Dermis lymphatic vessel endothelial cell (primary cell): Measurements from ENCODE around the gene MMP24. TPM values are rescaled to one million over a fixed set of nuclear protein-coding genes. Genes with fewer than 3 reads are reported as not detected.

Source experiments
- total RNA-seq: library from RNA; depleted of rRNA; stranded (reverse); fragments of >200 nt; gene quantifications from 2 replicates; pipeline ENCODE4 v1.2.1, GENCODE V29; 2014

Gene MMP24
- 0.09 and 0.11 TPM in 2 replicates for total RNA-seq

DNA sequence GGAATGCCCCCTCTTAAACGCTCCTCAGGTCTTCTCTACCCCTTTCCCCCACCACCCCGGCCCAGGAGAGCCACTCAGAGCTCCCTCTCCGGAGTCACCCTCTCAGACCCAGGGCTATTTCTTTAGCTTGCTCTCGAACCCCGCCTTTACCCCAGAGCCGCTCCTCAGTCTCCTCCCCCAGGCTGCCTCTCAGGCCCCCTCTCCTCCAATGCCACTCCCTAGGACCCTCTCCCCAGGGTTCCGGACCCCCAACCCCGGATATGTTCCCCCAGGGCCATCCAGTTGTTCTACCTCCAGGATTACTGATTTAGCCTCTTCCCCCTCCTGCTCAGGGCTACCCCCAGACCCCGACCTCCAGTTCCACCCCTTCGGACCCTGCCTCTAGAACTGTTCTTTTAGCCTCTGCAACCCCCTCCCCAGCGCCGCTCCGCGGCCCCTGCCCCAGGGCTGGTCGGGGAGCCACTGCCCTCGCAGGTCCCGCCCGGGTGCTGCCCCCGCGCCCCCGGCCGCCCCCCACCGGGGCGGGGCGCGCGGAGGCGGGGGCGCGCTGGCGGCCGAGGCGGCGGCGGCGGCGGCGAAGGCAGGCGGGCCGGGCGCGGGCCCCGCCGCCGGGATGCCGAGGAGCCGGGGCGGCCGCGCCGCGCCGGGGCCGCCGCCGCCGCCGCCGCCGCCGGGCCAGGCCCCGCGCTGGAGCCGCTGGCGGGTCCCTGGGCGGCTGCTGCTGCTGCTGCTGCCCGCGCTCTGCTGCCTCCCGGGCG, at the start of gene MMP24:
MMP24 (plus strand) TSS at position 565 of the 758 bp plus-strand sequence; CDS start at position 614, 49 bp downstream.

GRCh38 chr20:35277531-35278395, 51.3 kb downstream of the MMP24 start, which contains the start of gene MMP24OS:
Gene MMP24OS, minus strand, starts transcription at chr20:35278122. Its CDS starts 193 bp downstream, at chr20:35277929.

DNA sequence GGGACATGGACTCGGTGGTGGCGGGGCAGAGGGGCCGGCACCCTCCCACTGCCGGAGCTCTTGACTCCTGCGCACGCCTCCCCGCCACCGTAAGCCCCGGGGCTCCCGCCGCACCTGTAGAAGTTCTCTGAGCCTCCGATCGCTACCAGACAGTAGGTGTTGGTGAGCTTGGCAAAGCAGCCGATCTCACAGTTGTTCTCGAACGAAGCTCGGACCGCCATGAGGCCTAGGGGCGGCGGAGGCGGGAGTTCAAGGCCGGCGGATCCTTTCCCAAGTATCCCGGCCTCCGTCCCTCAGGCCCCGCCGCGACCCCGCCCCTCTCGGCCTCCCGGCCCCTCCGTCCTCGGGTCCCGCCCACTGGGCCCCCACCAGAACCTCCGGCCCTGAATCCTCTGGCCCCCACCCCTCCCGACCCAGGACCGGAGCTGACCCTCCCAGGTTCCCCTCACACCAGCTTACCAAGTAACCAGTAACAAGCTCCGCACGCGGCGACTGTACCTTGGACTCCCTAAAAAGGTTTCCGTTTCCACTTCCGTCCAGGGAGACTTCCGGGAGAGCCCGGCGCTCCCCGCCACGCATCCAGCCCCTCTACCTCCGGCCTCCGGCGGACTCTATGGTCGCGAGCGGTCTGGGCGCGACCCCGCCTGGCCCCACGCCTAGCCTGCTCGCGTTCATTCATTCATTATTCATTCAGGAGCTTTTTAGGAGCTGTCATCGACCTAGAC, 57.9 kb downstream of the MMP24 start, which contains the start of gene EIF6:
EIF6 (minus strand) TSS at position 506 of the 725 bp plus-strand sequence; CDS start at position 221, 285 bp downstream.

DNA sequence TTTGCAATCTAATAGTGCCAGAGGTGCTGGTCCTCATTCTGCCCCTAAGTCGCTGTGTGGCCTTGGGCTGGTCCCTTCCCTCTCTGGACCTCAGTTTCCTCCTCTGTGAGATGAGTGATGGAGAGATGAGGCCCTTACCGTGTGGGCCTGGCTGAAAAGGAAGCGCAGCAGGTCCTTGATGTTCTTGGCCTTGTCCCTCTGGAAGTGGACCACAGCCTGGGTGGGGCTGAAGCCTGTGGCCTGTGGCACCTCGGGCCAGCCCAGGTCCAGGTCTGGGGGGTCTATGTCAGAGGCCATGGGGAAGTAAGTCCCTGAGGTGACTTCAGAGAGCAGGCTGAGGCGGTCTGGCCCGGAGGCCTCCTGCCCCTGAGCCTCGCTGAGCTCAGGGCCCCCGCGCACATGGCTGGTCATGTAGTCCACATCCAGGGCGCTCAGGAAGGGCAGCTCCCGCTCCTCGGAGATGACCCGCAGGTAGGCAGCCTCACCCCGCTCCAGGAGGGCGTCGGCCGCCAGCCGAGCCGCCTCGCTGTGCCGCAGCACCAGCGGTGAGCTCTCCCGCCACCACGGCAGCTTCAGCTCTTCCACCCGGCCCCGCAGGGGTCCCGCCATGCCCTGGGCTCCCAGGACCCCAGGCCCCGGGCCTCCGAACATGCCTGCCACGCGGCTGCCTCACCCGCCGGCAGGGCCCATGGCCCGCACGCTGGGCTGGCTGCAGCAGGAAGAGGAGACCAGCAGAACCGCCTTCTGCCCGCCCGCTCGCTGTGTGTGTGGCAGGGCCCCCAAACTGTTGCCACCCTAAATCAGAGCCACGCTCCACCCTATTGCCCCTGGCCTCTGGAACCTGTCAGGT, 65.4 kb downstream of the MMP24 start, which contains the start of gene FAM83C:
FAM83C (minus strand) TSS at position 772 of the 850 bp plus-strand sequence; CDS start at position 651, 121 bp downstream.

Other genes starting within 250 kb of the MMP24 start
- gene TRPC4AP, start 133.9 kb upstream of the MMP24 start, total RNA-seq: 70.8 and 80.5 TPM in 2 replicates
- 73.5 and 91.8 TPM in 2 replicates for gene EDEM2, start 79.4 kb upstream of the MMP24 start, total RNA-seq
- gene PROCR, start 54.6 kb upstream of the MMP24 start, total RNA-seq: 105 and 108 TPM in 2 replicates
- 4.9 and 5.3 TPM in 2 replicates for gene MMP24OS, start 51.4 kb downstream of the MMP24 start, total RNA-seq
- gene EIF6, start 58.1 kb downstream of the MMP24 start, total RNA-seq: 143 and 153 TPM in 2 replicates
- under 0.01 TPM in 1 of 2 replicates, not detected in the other for gene FAM83C, start 65.7 kb downstream of the MMP24 start, total RNA-seq
- gene UQCC1, start 185.3 kb downstream of the MMP24 start, total RNA-seq: 19.7 and 25.9 TPM in 2 replicates
- gene GDF5, start 211.5 kb downstream of the MMP24 start, total RNA-seq: not detected in 2 replicates
- 10.2 and 17.3 TPM in 2 replicates for gene CEP250, start 228.9 kb downstream of the MMP24 start, total RNA-seq